ENCODE data around the gene SPOCK1. TPM values are rescaled to one million over a fixed set of nuclear protein-coding genes. Genes with fewer than 3 reads are reported as not detected.

Gene SPOCK1
- total and polyA plus RNA-seq, 2 of the 4 experiments (the other 2 are of a cell fraction) = 5.0 to 20.3 TPM

DNA sequence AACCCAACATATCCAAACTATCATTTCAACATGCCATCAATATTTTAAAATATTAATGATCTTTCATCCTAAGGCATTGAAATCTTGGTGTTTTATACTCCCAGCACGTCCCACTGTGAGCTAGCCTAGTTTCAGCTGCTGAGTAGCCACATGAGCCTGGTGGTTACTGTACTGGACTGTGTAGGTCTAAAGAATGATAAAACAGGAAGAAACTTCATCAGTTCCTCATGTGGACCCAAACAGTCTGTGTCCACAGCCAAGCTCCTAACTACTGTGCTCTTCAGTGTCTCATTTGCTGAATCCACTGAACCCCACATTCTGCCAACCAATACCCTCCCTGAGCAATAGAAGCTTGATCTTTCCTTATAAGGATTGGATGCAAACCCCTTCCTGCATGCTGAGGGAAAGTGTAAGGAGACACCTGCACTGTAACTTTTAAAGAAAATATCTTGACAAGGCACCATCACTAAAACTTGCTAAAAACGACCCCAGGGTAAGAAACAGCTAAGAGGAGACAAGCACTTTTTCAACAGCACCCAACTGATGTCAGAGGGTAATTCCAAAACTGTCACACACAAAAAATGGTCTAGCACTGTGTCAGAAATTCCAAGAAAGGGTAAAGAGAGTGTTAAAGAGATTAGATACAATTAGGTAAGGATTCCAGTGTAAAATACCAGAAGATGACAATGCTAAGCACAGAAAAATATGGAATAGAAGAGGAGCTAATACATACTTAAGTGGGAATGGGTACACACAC is 126.9 kb downstream of the SPOCK1 start:
- CTCF ChIA-PET = interaction anchor here (0.5 to 0.8 kb wide), 2 partner anchors 21 to 637 kb away, joined by 3 read pairs; no protein-coding TSS in a partner anchor
- Histone ChIP-seq H3K27me3 (ENCODE audit: control insufficient read depth, insufficient read depth, low read length) (no peaks in the 10 kb centered on the region), H3K9me3 (ENCODE audit: control insufficient read depth, insufficient read depth, low read length) (no peaks in the 10 kb centered on the region), H3K14ac (replicated peaks; ENCODE audit: low read depth, low read length) (no peak overlapping the region), H4K20me1 (ENCODE audit: insufficient read depth, low read length) (no peaks in the 10 kb centered on the region), H2BK20ac (ENCODE audit: low read depth, low read length) (no peak overlapping the region), H2BK120ac (ENCODE audit: low read depth, low read length) (no peak overlapping the region), H4K5ac (ENCODE audit: low read depth, low read length) (no peak overlapping the region), H4K91ac (ENCODE audit: insufficient read depth, low read depth, low read length) (no peak overlapping the region), H4K8ac (ENCODE audit: low read depth in 2 of 2, low read length in 2 of 2) (no peak overlapping the region), H3K79me1 (ENCODE audit: low read depth in 1 of 2, low read length in 2 of 2) (no peaks in the 10 kb centered on the region), H2BK5ac (ENCODE audit: low read depth, low read length, poor library complexity, severe bottlenecking) (no peak overlapping the region), H2AK9ac (replicated peaks; ENCODE audit: low read depth, low read length, poor library complexity) (no peak overlapping the region), H3K36me3 (ENCODE audit: control insufficient read depth, insufficient read depth, low read length) (no peaks in the 10 kb centered on the region), H2AFZ (replicated peaks; ENCODE audit: low read length, poor library complexity) (no peak overlapping the region), H3K18ac (ENCODE audit: low read depth, low read length) (no peak overlapping the region), H3K9me1 (ENCODE audit: insufficient read depth, low read length) (no peaks in the 10 kb centered on the region), H3K27ac (ENCODE audit: insufficient read depth, low read length) (no peak overlapping the region), H3K56ac (ENCODE audit: extremely low read depth, insufficient read depth, low read length) (no peak overlapping the region), H3K4me1 (ENCODE audit: control insufficient read depth, insufficient read depth, low read length) (no peaks in the 10 kb centered on the region), H2BK15ac (ENCODE audit: low read depth, low read length) (no peak overlapping the region), H3K4ac (ENCODE audit: low read depth, low read length) (no peak overlapping the region), H2AK5ac (ENCODE audit: low read depth, low read length) (no peak overlapping the region), H3K23ac (ENCODE audit: low read depth, low read length) (no peak overlapping the region), H3K4me3 (ENCODE audit: insufficient read depth, low read depth, low read length) (no peak overlapping the region), H3K9ac (ENCODE audit: low read depth, low read length) (no peak overlapping the region), H3K4me2 (ENCODE audit: low read depth, low read length) (no peak overlapping the region)
- no peak for TF ChIP-seq CEBPB (IDR thresholded peaks at IDR 0.05; ENCODE audit: low read depth, low read length)
- no peak for TF ChIP-seq MAZ (IDR thresholded peaks at IDR 0.05; ENCODE audit: borderline replicate concordance, low read depth, low read length)
- no peak for TF ChIP-seq RAD21 (IDR thresholded peaks at IDR 0.05; ENCODE audit: low read length)
- no peak for TF ChIP-seq MAFK (IDR thresholded peaks at IDR 0.05; ENCODE audit: low read depth, low read length)
- no peak for TF ChIP-seq CHD1 (IDR thresholded peaks at IDR 0.05; ENCODE audit: low read depth, low read length)
- TF ChIP-seq SMC3 (IDR thresholded peaks at IDR 0.05; ENCODE audit: low read depth, low read length) = no peak
- TF ChIP-seq, protein P1, sequence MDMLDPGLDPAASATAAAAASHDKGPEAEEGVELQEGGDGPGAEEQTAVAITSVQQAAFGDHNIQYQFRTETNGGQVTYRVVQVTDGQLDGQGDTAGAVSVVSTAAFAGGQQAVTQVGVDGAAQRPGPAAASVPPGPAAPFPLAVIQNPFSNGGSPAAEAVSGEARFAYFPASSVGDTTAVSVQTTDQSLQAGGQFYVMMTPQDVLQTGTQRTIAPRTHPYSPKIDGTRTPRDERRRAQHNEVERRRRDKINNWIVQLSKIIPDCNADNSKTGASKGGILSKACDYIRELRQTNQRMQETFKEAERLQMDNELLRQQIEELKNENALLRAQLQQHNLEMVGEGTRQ (IDR thresholded peaks at IDR 0.05; ENCODE audit: low read depth, low read length) = no peak
- no peak for TF ChIP-seq RFX5 (IDR thresholded peaks at IDR 0.05; ENCODE audit: low read depth, low read length)
- TF ChIP-seq FOS (IDR thresholded peaks at IDR 0.05; ENCODE audit: low read depth, low read length) = no peak
- TF ChIP-seq NFE2L2 (IDR thresholded peaks at IDR 0.05; ENCODE audit: low read depth, low read length) = no peak
- no peak for TF ChIP-seq BHLHE40 (IDR thresholded peaks at IDR 0.05; ENCODE audit: low read depth, low read length)
- TF ChIP-seq, protein P2, sequence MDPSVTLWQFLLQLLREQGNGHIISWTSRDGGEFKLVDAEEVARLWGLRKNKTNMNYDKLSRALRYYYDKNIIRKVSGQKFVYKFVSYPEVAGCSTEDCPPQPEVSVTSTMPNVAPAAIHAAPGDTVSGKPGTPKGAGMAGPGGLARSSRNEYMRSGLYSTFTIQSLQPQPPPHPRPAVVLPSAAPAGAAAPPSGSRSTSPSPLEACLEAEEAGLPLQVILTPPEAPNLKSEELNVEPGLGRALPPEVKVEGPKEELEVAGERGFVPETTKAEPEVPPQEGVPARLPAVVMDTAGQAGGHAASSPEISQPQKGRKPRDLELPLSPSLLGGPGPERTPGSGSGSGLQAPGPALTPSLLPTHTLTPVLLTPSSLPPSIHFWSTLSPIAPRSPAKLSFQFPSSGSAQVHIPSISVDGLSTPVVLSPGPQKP (IDR thresholded peaks at IDR 0.05; ENCODE audit: borderline replicate concordance, low read depth, low read length) = no peak
- no peak for TF ChIP-seq RCOR1 (IDR thresholded peaks at IDR 0.05; ENCODE audit: insufficient replicate concordance, low read length)
- no peak for TF ChIP-seq POLR2A (IDR thresholded peaks at IDR 0.05; ENCODE audit: low read depth, low read length)
- TF ChIP-seq, protein P3, sequence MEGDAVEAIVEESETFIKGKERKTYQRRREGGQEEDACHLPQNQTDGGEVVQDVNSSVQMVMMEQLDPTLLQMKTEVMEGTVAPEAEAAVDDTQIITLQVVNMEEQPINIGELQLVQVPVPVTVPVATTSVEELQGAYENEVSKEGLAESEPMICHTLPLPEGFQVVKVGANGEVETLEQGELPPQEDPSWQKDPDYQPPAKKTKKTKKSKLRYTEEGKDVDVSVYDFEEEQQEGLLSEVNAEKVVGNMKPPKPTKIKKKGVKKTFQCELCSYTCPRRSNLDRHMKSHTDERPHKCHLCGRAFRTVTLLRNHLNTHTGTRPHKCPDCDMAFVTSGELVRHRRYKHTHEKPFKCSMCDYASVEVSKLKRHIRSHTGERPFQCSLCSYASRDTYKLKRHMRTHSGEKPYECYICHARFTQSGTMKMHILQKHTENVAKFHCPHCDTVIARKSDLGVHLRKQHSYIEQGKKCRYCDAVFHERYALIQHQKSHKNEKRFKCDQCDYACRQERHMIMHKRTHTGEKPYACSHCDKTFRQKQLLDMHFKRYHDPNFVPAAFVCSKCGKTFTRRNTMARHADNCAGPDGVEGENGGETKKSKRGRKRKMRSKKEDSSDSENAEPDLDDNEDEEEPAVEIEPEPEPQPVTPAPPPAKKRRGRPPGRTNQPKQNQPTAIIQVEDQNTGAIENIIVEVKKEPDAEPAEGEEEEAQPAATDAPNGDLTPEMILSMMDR (conservative IDR thresholded peaks at IDR 0.05; ENCODE audit: low read depth, low read length) = no peak
- ATAC-seq (ENCODE audit: low read depth) (no peak), DNase-seq (no peak)
- intact Hi-C loops (cut with micrococcal nuclease) (no loop called here), in situ Hi-C loops (cut with MboI; ENCODE audit: low sequenced_read_pairs) (no loop called here), dilution Hi-C loops (cut with HindIII; ENCODE audit: low sequenced_read_pairs, unreplicated experiment) (no loop called here)
- no TSS peak for BruUV-seq (replicated peaks)
- POLR2A ChIA-PET (ENCODE audit: unreplicated experiment) = no interaction called here
- WGBS, 2 experiments (ENCODE audit: extremely low coverage in 2 of 2, insufficient read length in 1 of 2) = no CpG with 5 or more reads among the region's 2 CpGs

Measured in IMR-90 (cell line).